ENCODE measurements around the gene TSPY9. TPM values are rescaled to one million over a fixed set of nuclear protein-coding genes. Genes with fewer than 3 reads are reported as not detected.
"Not testable (repeated sequence)": the region's sequence is repeated elsewhere in the genome, so short reads cannot be mapped to it uniquely, and the experiment has no call there.

Gene TSPY9, protein sequence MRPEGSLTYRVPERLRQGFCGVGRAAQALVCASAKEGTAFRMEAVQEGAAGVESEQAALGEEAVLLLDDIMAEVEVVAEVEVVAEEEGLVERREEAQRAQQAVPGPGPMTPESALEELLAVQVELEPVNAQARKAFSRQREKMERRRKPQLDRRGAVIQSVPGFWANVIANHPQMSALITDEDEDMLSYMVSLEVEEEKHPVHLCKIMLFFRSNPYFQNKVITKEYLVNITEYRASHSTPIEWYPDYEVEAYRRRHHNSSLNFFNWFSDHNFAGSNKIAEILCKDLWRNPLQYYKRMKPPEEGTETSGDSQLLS
- not detected for polyA plus RNA-seq
- long read RNA-seq, donor 1: 0 reads
- long read RNA-seq, donor 2: 0 reads
- long read RNA-seq, donor 3: 0 reads
- long read RNA-seq, donor 4: 0 reads
- long read RNA-seq, donor 5: 0 reads
- long read RNA-seq, donor 6: 0 reads
- long read RNA-seq, donor 7: 0 reads
- long read RNA-seq, donor 8: 0 reads
- long read RNA-seq, donor 9: 0 reads
- long read RNA-seq, donor 10: 0 reads

GRCh38 chrY:9486967-9487366 lies at the start of gene TSPY9:
Gene TSPY9 (plus strand): TSS chrY:9487267. CDS start chrY:9487313, 46 bp downstream.
- not testable (repeated sequence) for H3K27ac ChIP-seq (ENCODE audit: low read depth in 1 of 3, low read length in 2 of 3); H3K27me3 ChIP-seq (ENCODE audit: control insufficient read depth in 3 of 3, insufficient read depth in 3 of 3, low read length in 3 of 3); DNase-seq; H3K4me1 ChIP-seq (ENCODE audit: control insufficient read depth in 3 of 3, insufficient read depth in 2 of 3, low read depth in 1 of 3, low read length in 2 of 3); H3K4me3 ChIP-seq (ENCODE audit: low read depth in 1 of 3, low read length in 3 of 3); H3K36me3 ChIP-seq (ENCODE audit: control insufficient read depth in 3 of 3, insufficient read depth in 2 of 3, low read depth in 1 of 3, low read length in 3 of 3); H3K9me3 ChIP-seq (ENCODE audit: control insufficient read depth in 2 of 2, insufficient read depth in 1 of 2, low read depth in 1 of 2, low read length in 1 of 2); FAIRE-seq
- WGBS, 3 donors: no CpG with 5 or more reads among the region's 26 CpGs

GRCh38 chrY:9466655-9467054 lies 20.4 kb upstream of the TSPY9 start, which contains the start of gene TSPY1:
Gene TSPY1 (plus strand): TSS chrY:9466955. CDS start chrY:9467001, 46 bp downstream.
- not testable (repeated sequence) for H3K36me3 ChIP-seq (ENCODE audit: control insufficient read depth in 3 of 3, insufficient read depth in 2 of 3, low read depth in 1 of 3, low read length in 3 of 3)
- WGBS, 3 donors: 90 to 96% methylated on average over 9 to 18 of the region's 25 CpGs; no CpG with 5 or more reads in 1 of the 3 donors

DNA sequence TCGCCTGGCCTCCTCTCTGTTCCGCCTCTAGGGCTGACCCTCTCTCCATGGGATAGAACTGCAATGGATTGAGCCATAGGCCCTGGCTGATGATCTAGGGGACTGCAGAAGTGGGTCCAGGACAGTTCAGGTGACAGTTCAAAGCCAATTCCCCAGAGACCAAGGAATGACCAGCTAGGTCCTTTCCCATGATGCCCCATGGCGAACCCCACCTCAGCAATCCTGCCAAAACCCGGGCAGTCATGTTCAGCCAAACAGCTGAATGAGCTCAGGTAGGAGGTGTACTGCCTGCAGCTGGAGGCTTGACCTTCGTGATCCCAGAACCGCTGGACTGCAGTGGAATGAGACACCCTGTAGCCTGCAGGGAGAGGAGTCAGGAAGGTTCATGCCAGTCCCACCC lies 17.3 kb downstream of the TSPY9 start:
- FAIRE-seq; H3K27ac ChIP-seq (ENCODE audit: low read depth in 1 of 3, low read length in 2 of 3); DNase-seq; H3K27me3 ChIP-seq (ENCODE audit: control insufficient read depth in 3 of 3, insufficient read depth in 3 of 3, low read length in 3 of 3); H3K4me3 ChIP-seq (ENCODE audit: low read depth in 1 of 3, low read length in 3 of 3); H3K36me3 ChIP-seq (ENCODE audit: control insufficient read depth in 3 of 3, insufficient read depth in 2 of 3, low read depth in 1 of 3, low read length in 3 of 3); H3K4me1 ChIP-seq (ENCODE audit: control insufficient read depth in 3 of 3, insufficient read depth in 2 of 3, low read depth in 1 of 3, low read length in 2 of 3); H3K9me3 ChIP-seq (ENCODE audit: control insufficient read depth in 2 of 2, insufficient read depth in 1 of 2, low read depth in 1 of 2, low read length in 1 of 2): not testable (repeated sequence)
- 40 to 77% (median 67%) methylated on average over 1 to 2 of the region's 6 CpGs for WGBS, 3 donors

More at GRCh38 chrY:9466655-9467054, 20.4 kb upstream of the TSPY9 start, which contains the start of gene TSPY1:
- not testable (repeated sequence) for H3K4me3 ChIP-seq (ENCODE audit: low read depth in 1 of 3, low read length in 3 of 3); H3K9me3 ChIP-seq (ENCODE audit: control insufficient read depth in 2 of 2, insufficient read depth in 1 of 2, low read depth in 1 of 2, low read length in 1 of 2); H3K4me1 ChIP-seq (ENCODE audit: control insufficient read depth in 3 of 3, insufficient read depth in 2 of 3, low read depth in 1 of 3, low read length in 2 of 3); H3K27me3 ChIP-seq (ENCODE audit: control insufficient read depth in 3 of 3, insufficient read depth in 3 of 3, low read length in 3 of 3); H3K27ac ChIP-seq (ENCODE audit: low read depth in 1 of 3, low read length in 2 of 3); DNase-seq; FAIRE-seq

DNA sequence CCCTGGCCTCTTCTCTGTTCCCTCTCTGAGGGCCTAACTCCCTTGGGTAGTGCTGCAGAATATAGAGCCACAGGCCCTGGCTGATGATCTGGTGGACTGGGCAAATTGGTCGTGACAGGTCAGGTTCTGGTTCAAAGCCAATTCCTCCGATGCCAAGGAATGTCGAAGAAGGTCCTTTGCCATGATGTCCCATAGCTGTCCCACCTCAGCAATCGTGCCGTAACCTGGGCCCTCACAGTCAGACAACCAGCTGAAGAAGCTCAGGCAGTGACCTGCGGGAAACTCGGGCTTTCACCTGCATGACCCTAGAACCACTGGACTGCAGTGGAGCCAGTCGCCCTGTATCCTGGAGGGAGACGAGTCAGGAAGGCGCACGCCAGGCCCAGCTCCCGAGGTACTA lies 29.2 kb downstream of the TSPY9 start:
- not testable (repeated sequence) for FAIRE-seq; H3K27me3 ChIP-seq (ENCODE audit: control insufficient read depth in 3 of 3, insufficient read depth in 3 of 3, low read length in 3 of 3); H3K27ac ChIP-seq (ENCODE audit: low read depth in 1 of 3, low read length in 2 of 3); H3K4me3 ChIP-seq (ENCODE audit: low read depth in 1 of 3, low read length in 3 of 3); H3K4me1 ChIP-seq (ENCODE audit: control insufficient read depth in 3 of 3, insufficient read depth in 2 of 3, low read depth in 1 of 3, low read length in 2 of 3); H3K9me3 ChIP-seq (ENCODE audit: control insufficient read depth in 2 of 2, insufficient read depth in 1 of 2, low read depth in 1 of 2, low read length in 1 of 2); DNase-seq; H3K36me3 ChIP-seq (ENCODE audit: control insufficient read depth in 3 of 3, insufficient read depth in 2 of 3, low read depth in 1 of 3, low read length in 3 of 3)
- 80 to 94% (median 84%) methylated on average over 2 to 7 of the region's 12 CpGs for WGBS, 3 donors

- no CpG with 5 or more reads among the region's 26 CpGs for WGBS, 3 donors
- not testable (repeated sequence) for FAIRE-seq; H3K27ac ChIP-seq (ENCODE audit: low read depth in 1 of 3, low read length in 2 of 3)
These were observed 40.5 kb downstream of the TSPY9 start, which contains the start of gene TSPY10 for GRCh38 chrY:9527580-9527979. Gene TSPY10 (plus strand): TSS chrY:9527880. CDS start chrY:9527926, 46 bp downstream.

More at GRCh38 chrY:9527580-9527979, 40.5 kb downstream of the TSPY9 start, which contains the start of gene TSPY10:
- not testable (repeated sequence) for H3K9me3 ChIP-seq (ENCODE audit: control insufficient read depth in 2 of 2, insufficient read depth in 1 of 2, low read depth in 1 of 2, low read length in 1 of 2); DNase-seq; H3K36me3 ChIP-seq (ENCODE audit: control insufficient read depth in 3 of 3, insufficient read depth in 2 of 3, low read depth in 1 of 3, low read length in 3 of 3); H3K4me3 ChIP-seq (ENCODE audit: low read depth in 1 of 3, low read length in 3 of 3); H3K27me3 ChIP-seq (ENCODE audit: control insufficient read depth in 3 of 3, insufficient read depth in 3 of 3, low read length in 3 of 3); H3K4me1 ChIP-seq (ENCODE audit: control insufficient read depth in 3 of 3, insufficient read depth in 2 of 3, low read depth in 1 of 3, low read length in 2 of 3)

Other genes with a start within 250 kb of the TSPY9 start
- gene TSPY4, start 149.8 kb upstream of the TSPY9 start, polyA plus RNA-seq: not detected
- not detected for gene TSPY8, start 129.5 kb upstream of the TSPY9 start, polyA plus RNA-seq
- not detected for gene TSPY3, start 88.8 kb upstream of the TSPY9 start, polyA plus RNA-seq
- not detected for gene TSPY1, start 20.3 kb upstream of the TSPY9 start, polyA plus RNA-seq
- gene TSPY10, start 40.6 kb downstream of the TSPY9 start, polyA plus RNA-seq: not detected